Measurements from ENCODE around the gene SIGLEC14.

The SIGLEC14 gene

DNA sequence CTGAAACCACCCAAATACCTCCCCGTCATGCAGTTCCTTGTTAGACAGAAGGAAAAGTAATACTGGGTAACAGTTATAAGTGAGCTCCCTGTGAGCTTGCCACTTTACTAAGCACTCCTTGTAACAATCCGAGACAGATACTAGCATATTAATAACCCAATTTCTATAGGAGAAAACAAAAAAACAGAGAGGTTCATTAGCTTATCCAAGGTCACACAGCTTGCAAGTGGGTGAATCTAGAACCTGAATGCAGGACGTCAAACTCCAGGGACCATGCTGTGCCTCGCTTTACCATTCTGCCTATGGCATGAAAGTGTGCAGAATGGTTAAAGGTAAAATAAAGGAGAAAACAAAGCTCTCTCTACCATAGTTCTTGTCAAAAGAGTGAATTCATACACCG lies 31.8 kb downstream of the SIGLEC14 start:
- DNase-seq (ENCODE audit: low spot score): no peak

DNA sequence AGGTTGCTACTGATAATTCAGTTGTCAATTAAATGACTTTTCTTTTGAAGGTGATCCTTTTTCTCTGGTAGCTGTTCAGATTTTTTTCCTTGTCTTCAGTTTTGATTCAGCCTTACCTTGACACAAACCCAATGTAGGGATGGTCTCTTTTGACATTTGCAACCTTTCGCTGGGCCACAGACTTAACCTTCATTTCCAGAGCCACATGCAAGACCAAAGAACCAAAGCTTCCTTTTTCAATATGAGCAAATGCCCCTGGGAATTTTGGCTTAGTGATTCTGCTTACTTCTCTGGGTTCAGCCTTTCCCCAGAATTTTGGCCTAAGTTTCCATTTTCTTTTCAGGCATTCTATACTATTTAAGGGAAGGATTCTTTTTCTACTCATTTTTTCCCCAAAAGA lies 36.0 kb downstream of the SIGLEC14 start:
- DNase-seq (ENCODE audit: low spot score): no peak

DNA sequence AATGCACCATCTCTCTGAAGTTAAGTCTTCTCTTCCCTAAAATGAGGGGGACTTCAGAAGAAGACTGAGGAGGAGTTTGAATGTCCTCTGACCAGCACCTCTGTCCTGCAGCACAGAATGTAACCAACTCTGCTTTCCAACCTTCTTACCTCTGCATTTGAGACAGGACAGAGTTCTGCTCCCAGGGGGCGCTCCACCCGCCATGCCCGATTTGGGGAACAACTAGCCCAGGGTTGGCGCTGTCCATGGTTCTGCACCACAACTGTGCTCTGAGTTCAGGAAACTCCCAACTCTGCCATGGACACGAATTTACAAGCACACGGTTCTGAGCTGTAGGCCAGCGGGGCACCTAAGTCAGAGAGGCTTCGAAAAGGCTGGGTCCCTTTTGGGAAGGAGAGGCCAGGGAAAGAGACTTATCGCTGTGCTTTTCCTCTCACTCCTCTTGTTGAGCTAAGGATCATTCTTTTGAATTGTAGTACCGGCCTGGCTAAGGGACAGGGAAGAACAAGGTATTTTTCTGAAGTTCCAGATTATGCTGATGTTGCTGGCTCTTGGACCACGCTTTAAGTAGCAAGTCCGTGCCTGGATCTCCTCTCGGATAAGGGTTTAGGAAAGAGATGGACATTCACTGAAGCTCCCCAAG lies 38.6 kb downstream of the SIGLEC14 start:
- DNase-seq (ENCODE audit: low spot score): peak; percentile 54

DNA sequence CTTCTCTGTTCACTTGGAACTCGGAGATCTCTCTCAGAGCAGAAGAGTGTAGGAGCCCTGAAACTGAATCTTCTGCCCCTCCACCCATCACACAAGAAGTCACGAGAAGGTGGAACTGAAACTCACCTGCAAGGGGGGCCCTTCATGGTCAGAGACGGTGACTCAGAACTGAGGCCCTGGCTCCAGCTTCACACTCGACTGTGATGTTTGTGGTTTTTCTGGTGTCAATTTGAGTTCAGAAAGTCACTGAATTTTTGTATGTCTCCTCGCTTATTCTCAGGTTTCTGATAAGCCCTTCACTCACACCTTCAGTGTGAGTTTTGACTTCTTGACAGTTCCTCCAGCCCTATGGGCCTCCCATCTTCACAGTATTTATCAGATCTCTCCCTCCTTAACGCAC lies 39.5 kb downstream of the SIGLEC14 start:
- DNase-seq (ENCODE audit: low spot score): no peak

DNA sequence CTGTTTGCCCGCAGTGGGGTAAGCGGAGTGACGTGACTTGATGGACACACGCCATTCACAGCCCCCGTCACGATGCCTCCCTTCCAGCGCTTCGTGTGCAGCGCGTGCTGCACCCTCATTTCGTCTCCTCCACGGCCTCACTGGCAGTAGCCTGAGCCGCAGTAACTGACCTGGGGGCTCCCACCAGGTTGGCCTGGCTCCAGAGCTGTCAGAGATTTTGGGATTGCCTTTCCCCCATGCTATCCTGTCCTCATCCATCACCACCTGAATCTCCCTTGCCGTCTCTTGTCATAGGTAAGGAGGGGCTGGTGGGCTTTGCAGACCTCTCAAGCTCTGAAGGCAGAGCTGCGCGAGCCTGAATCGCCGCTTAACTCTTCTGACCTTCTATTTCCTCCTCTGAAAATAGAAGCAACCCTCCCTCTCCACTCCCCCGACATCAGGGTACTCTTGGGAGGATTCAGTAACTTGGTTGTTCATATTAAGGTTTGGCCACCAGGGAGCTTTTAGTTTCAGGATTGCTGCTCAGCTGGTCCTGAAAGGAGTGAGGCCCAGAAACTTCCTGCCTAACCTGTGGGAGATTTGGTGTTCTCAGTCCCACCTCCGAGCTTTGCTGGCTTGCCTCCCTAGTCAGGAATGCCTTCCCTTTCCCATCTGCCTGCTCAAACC lies 44.3 kb downstream of the SIGLEC14 start:
- no peak for DNase-seq (ENCODE audit: low spot score)

DNA sequence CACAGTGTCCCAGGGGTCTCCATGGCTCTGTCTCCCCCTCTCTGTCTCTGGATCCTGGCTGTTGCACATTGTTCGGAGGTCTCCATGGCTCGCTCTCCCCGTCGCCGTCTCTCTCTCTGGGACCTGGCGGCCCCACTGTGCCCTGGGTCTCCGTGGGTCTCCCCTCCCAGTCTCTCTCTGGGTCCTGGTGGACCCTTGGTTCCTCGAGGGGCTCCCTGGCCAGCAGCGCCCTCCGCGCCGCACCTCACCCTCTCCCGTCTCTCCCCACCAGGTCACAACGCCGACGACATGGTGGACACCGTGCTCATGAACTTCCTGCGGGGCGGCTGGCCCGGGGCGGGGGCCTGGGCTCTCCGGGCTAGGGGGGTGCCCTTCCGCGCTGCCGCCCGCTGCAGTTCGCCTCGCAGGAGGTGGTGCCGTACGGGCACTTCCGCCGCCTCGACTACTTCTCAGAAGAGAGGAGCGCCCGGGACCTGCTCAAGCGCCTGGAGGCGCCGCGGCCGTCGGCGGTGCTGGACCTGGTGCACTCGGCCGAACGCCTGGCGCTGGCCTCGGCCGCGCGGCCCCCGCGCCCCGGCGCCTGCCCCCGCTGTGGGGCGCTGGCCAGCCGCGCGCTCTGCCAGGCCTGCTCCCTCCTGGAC lies 45.6 kb downstream of the SIGLEC14 start:
- no peak for DNase-seq (ENCODE audit: low spot score)

DNA sequence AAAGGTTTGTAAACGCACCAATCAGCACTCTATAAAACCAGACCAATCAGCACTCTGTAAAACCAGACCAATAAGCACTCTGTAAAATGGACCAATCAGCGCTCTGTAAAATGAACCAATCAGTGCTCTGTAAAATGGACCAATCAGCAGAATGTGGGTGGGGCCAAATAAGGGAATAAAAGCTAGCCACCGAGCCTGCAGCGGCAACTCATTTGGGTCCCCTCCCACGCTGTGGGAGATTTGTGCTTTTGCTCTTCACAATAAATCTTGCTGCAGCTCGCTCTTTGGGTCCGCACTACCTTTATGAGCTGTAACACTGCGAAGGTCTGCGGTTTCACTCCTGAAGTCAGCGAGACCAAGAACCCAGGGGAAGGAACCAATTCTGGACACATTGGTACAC lies 47.5 kb downstream of the SIGLEC14 start:
- no peak for DNase-seq (ENCODE audit: low spot score)

DNA sequence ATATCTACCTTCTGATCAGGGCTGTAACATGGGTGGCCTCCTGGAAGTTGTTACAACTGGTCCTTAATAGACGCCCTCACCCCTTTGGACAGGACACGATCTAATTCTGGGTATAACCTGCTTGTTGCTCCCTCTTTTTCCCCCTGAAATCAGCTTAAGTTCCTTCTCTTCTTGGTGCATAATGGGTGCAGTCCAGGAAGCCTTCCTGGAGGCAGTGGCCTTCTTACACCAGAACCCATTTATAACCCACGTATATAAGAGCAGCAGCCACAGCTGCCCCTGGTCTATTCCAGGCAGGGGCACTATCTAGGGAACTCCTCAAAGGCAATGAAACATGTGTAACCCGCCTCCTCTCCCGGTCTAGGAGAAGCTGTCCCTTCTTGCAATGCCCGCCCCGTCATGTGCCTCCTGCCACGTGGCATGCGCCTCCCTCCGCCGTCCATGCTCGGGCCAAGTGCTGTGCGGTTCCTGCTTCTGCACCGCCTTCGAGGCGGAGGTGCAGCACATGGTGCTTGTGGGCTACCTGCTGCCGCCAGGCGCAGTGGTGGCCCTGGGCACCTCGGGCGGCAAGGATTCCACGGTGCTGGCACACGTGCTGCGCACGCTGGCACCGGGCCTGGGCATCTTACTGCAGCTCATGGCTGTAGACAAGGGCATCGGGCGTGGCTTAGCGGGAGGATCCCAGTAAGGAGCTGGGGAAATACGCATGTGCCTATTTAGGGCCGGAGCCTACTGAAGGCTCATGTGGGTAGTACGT lies 48.3 kb downstream of the SIGLEC14 start:
- DNase-seq (ENCODE audit: low spot score): no peak

DNA sequence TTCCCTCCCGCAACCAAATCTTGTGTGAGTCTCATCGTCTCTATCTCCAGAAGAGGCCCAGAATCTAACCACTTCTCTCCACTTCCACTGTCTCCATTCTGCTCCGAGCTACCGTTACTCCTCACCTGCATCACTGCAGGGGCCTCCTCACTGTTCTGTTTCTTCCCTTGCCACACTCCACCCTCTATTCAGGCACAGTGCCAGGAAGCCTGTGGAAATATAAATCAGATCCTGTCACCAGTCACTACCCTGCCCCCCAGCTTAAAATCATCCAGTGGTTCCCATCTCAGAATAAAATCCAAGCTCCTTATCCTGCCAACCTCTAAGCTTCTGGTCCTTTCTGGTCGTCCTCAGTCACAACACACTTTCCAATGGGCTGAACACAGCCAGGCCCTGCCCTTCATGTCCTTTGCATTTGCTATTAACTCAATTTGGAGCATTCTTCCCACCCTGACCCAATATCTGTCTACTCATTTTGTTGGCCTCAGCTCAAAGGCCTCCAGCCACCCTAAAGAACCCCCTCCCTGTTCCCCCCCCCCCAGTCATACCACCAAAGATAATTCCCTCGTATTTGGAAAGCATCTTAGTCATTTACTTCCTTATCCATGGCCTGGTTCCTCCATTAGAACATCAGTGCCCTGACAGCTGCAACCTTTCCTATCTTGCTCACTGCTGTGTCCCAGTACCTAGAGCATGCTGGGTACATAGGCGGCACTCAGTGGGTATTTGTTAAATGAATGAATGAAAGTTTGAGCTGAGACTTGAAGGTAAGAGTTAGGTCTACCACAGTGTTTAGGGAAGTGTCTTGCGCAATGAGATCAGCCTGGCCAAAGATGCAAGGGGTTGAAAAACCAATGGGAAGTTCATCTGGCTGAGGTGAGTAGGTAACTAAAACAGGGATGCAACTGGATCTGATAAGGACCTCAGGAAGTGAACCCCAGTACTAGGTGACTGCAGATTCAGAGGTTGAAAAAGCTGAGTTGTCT lies 51.1 kb downstream of the SIGLEC14 start:
- DNase-seq (ENCODE audit: low spot score): no peak

DNA sequence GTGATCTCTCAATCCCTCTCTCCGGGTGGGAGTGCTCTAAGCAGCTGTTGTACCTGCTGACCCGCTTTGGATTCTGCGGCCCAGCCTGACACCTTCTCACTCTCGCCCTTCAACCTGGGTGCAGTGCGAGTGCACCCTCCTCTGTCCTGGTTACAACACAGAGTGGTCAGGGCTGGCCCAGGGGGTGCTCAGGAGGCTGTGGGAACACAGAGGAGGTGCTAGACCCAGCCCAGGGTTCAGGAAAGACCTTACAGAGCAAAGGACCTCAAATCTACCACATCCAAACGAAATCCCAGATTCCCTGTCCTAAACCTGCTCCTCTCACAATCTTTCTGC lies 51.9 kb downstream of the SIGLEC14 start:
- DNase-seq (ENCODE audit: low spot score): no peak

DNA sequence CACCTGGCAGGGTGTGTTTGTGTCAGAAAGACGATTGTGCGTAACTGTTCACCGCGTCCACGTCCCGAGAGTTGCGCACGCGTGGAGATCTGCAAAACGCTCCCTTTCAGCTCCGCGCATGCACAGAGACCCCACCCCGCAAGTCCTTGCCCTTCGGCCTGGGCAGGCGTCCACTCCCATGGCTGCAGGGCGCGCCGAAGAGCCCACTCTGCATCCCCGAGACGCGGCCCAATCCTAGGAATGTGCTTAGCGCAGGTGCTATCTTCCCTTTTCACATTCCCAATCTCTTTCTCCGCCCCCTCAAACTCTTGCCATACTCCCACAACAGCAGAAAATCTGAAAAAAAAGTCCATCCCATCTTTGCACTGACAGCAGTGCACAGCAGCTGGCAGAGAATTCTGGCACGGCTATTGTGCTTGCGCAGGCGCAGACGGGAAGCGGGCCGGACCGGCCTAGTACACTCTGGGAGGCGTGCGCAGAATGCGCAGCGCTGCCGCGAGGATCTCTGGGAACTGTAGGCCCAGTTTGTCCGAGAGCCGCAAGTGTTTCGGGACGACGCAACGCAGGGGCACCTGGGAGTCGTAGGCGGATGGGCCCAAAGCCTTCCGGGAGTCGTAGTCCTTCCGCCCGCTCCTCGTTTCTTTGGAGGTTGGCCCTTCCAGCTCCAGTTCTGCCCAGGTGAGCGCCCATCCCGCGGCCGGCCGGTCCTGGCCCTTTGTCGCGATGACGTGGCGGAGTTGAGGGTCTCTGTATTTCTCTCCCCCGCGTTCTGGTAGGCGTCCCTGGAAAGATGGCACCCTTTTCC lies 52.5 kb downstream of the SIGLEC14 start:
- DNase-seq (ENCODE audit: low spot score): peak; percentile 98

DNA sequence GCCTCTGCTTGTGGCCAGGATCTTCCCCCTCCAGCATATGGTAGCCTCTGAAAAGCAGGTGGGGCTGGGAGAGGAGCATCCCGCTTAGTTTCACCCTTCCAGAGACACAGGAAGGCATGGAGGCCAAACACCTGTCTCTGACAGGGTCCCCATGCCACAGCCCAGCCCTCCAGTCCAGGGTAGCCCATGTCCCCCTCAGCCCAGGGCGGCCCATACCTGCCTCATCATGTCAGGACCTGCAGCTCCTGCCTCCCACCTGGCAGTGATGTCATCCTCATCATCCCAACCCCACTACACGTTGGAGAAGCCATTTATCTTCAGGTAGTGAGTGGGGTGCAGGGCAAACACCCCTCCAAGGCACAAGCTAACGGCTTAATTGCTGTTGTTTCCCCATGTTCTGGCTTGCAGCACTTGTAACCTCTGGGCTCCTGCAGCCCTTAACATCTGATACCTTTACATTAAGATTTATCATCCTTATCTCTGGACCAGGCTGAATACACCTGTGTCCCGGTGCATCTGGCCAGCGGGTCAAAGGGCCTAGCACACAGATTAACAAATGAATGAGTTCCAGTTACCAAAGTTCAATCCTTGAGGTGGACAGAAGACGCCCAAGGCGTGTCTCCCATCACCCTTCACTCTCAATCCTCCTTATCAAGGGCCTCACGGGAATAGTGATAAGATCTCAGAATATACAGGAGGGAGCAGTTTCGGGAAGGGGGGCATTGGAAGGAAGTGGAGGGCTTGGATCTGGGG lies 53.3 kb downstream of the SIGLEC14 start:
- DNase-seq (ENCODE audit: low spot score): no peak
